ENCODE data around the gene NR4A3. TPM values are rescaled to one million over a fixed set of nuclear protein-coding genes. Genes with fewer than 3 reads are reported as not detected.

NR4A3 gene
- total and polyA plus RNA-seq, 2 experiments from 2014 or later = 0.10 to 0.17 TPM

- no peak overlapping the region for H3K4me3 Mint-ChIP-seq
- no peaks in the 10 kb centered on the region for H3K36me3 ChIP-seq (ENCODE audit: insufficient read depth)
- DNase-seq (ENCODE audit: low spot score) = no peak
- 0 out of 2 replicates have a peak overlapping the region, but pooled peaks have one; percentile 53 for H3K27ac ChIP-seq (ENCODE audit: low read depth)
- no peak overlapping the region for H3K4me2 ChIP-seq
- no peak overlapping the region for H3K4me3 ChIP-seq
- H3K9me2 ChIP-seq (ENCODE audit: insufficient read depth) = no peaks in the 10 kb centered on the region; the same call in 1 of the 2 replicates
- H3K27me3 Mint-ChIP-seq (ENCODE audit: insufficient read depth, low read depth, poor library complexity) = no peaks in the 10 kb centered on the region
- H3F3A ChIP-seq (replicated peaks; ENCODE audit: low read depth) = no peaks in the 10 kb centered on the region
- H3K36me3 Mint-ChIP-seq (ENCODE audit: low read depth) = no peaks in the 10 kb centered on the region
- H3K9me3 Mint-ChIP-seq = peaks cover 3% of the 10 kb centered on the region; the same call in 1 of the 3 replicates
- TF ChIP-seq REST (IDR thresholded peaks at IDR 0.05; ENCODE audit: unreplicated experiment) = no peak
- no peak for TF ChIP-seq POLR2AphosphoS5 (IDR thresholded peaks at IDR 0.05; ENCODE audit: low read depth)
- no peak for TF ChIP-seq CTCF (conservative IDR thresholded peaks at IDR 0.05; ENCODE audit: low read depth in 2 of 2)
- TF ChIP-seq ZNF462 (CRISPR knock-in tag; IDR thresholded peaks at IDR 0.05) = no peak
- no peak for TF ChIP-seq STAT1 (IDR thresholded peaks at IDR 0.05; ENCODE audit: unreplicated experiment)
- no peak for TF ChIP-seq CREB1 (CRISPR knock-in tag; IDR thresholded peaks at IDR 0.05; ENCODE audit: low read depth)
- no peak for TF ChIP-seq ZNF114 (CRISPR knock-in tag; IDR thresholded peaks at IDR 0.05)
- no peak for TF ChIP-seq ETS1 (IDR thresholded peaks at IDR 0.05)
- TF ChIP-seq JUNB (IDR thresholded peaks at IDR 0.05; ENCODE audit: unreplicated experiment) = no peak
- no peak for TF ChIP-seq EZH2 (IDR thresholded peaks at IDR 0.05; ENCODE audit: low read depth, unreplicated experiment)
- no peak for TF ChIP-seq NANOG (IDR thresholded peaks at IDR 0.05; ENCODE audit: borderline replicate concordance)
- no peak for TF ChIP-seq EZH2phosphoT487 (IDR thresholded peaks at IDR 0.05; ENCODE audit: unreplicated experiment)
- TF ChIP-seq ZNF331 (CRISPR knock-in tag; IDR thresholded peaks at IDR 0.05; ENCODE audit: low read depth) = no peak
- H4K20me1 ChIP-seq (replicated peaks; ENCODE audit: insufficient read depth) = no peaks in the 10 kb centered on the region
- no peaks in the 10 kb centered on the region for H3K79me2 ChIP-seq (replicated peaks; ENCODE audit: insufficient read depth)
- no peak overlapping the region for H2AFZ ChIP-seq
- H3K27me3 ChIP-seq (ENCODE audit: insufficient read depth) = no peaks in the 10 kb centered on the region
- H3K4me1 Mint-ChIP-seq = peaks cover 17% of the 10 kb centered on the region
- no peak for ATAC-seq
- H3K27ac Mint-ChIP-seq = no peak overlapping the region
- H3K4me1 ChIP-seq (ENCODE audit: insufficient read depth) = 0 out of 2 replicates have a peak, but pooled peaks cover 7% of the 10 kb centered on the region
These were observed 36.4 kb downstream of the NR4A3 start for GRCh38 chr9:99858087-99858486.

All from GM23338 (cell line).